Cardiac muscle cell (in vitro differentiated cells and primary cell): ENCODE measurements around the gene USP46. TPM values are rescaled to one million over a fixed set of nuclear protein-coding genes. Genes with fewer than 3 reads are reported as not detected.

Source experiments
- DNase-seq, 2 donors: peaks; one replicate each; pipeline versions ENCODE4 v3.0.0 to v3.0.0-alpha.2; 2010 to 2017; ENCODE audit warnings: low read depth in 1 of 2, low spot score in 1 of 2
- H3K27ac ChIP-seq: fragments of 200-600 bp; sonication (generic); 2 replicates; pipeline ENCODE4 v1.5.1; 2016
- H3K27me3 ChIP-seq: fragments of 200-600 bp; sonication (generic); 2 replicates; pipeline ENCODE4 v1.6.0; 2016; ENCODE audit warnings: control low read depth
- H3K36me3 ChIP-seq: fragments of 200-600 bp; sonication (generic); 2 replicates; pipeline ENCODE4 v1.5.1; 2016; ENCODE audit warnings: control low read depth
- H3K4me1 ChIP-seq: fragments of 200-600 bp; sonication (generic); 2 replicates; pipeline ENCODE4 v1.8.1; 2017; ENCODE audit warnings: low read depth, mild to moderate bottlenecking, mixed run types
- H3K4me3 ChIP-seq: fragments of 200-600 bp; sonication (generic); 2 replicates; pipeline ENCODE4 v1.5.1; 2016; ENCODE audit warnings: mild to moderate bottlenecking
- H3K9me3 ChIP-seq: fragments of 200-600 bp; sonication (generic); 2 replicates; pipeline ENCODE4 v1.5.1; 2017; ENCODE audit warnings: low read depth, mild to moderate bottlenecking, control low read depth
- polyA plus RNA-seq: library from polyadenylated mRNA; unstranded; fragments of >200 nt; fragmentation: Nextera tagmentation; extraction: Ambion mirVana; gene quantifications from 2 replicates; pipeline ENCODE4 v1.2.1, GENCODE V29; 2016
- total RNA-seq: library from RNA; depleted of rRNA; stranded (reverse); fragments of >200 nt; gene quantifications from 2 replicates; pipeline ENCODE4 v1.2.3, GENCODE V29; 2016
- TF ChIP-seq, protein P1 (sequence below): IDR thresholded peaks from 2 replicates; pipeline ENCODE4 v1.5.1; 2012; ENCODE audit warnings: low read depth, mild to moderate bottlenecking, low read length

The USP46 gene
- total and polyA plus RNA-seq, 2 experiments from 2014 or later = 18.3 to 24.2 TPM

DNA sequence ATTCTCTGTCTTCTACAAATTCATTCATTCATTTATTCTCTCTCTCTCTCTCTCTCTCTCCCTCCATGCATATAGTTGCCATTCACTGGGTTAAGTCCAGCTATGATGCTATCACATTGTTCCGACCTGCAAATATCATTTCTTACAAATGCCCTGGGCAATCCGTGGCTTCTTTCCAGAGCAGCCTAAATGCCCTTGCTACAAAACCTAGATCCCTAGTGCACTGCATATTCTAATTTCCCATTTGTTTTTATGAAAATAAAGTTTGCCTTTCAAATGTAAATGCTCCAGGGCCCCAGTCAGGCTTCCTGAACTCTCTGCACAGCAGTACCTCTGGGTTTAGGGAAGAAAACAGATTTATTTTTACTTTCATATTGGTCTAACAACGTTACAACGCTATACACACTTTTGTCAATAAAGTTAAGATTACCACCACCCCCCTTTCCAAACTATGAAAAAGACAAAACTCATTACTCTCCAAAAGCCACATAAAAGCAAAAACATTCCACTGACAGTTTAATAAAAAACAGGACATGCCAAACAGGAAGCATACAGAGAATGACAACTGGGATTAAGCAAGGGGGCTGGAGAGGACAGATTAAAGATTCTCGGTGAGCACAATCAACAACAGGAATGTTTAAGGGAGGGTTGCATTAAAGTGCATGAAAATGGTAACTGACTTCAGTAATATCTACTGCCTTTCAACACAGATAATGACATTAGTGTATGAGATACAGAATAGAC is 104.3 kb downstream of the USP46 start:
- Histone ChIP-seq H3K27ac (no peak overlapping the region), H3K9me3 (no peaks in the 10 kb centered on the region), H3K4me1 (no peaks in the 10 kb centered on the region), H3K36me3 (no peaks in the 10 kb centered on the region), H3K4me3 (no peak overlapping the region), H3K27me3 (no peaks in the 10 kb centered on the region)
- DNase-seq = peak in 1 of 2 donors; percentile 31
- TF ChIP-seq, protein P1, sequence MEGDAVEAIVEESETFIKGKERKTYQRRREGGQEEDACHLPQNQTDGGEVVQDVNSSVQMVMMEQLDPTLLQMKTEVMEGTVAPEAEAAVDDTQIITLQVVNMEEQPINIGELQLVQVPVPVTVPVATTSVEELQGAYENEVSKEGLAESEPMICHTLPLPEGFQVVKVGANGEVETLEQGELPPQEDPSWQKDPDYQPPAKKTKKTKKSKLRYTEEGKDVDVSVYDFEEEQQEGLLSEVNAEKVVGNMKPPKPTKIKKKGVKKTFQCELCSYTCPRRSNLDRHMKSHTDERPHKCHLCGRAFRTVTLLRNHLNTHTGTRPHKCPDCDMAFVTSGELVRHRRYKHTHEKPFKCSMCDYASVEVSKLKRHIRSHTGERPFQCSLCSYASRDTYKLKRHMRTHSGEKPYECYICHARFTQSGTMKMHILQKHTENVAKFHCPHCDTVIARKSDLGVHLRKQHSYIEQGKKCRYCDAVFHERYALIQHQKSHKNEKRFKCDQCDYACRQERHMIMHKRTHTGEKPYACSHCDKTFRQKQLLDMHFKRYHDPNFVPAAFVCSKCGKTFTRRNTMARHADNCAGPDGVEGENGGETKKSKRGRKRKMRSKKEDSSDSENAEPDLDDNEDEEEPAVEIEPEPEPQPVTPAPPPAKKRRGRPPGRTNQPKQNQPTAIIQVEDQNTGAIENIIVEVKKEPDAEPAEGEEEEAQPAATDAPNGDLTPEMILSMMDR = no peak

DNA sequence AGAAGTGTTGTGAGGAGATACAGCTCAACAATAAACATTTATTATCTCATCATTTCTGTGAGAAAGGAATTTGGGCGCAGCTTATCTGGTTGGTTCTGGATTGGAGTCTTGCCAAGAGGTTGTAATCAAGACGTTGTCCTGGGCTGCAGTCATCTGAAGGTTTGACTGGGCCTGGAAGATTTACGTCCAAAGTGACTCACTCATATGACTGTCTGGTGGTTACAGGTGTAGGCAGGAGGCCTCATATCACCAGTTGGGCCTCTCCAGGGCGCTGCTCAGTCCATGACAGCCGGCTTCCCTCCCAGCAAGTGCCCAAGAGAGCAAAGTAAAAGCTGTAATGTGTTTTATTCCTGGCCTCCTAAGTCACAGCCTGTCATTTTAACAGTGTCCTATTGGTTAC is 106.3 kb downstream of the USP46 start:
- Histone ChIP-seq H3K9me3 (no peaks in the 10 kb centered on the region), H3K4me3 (no peak overlapping the region), H3K36me3 (no peaks in the 10 kb centered on the region)

DNA sequence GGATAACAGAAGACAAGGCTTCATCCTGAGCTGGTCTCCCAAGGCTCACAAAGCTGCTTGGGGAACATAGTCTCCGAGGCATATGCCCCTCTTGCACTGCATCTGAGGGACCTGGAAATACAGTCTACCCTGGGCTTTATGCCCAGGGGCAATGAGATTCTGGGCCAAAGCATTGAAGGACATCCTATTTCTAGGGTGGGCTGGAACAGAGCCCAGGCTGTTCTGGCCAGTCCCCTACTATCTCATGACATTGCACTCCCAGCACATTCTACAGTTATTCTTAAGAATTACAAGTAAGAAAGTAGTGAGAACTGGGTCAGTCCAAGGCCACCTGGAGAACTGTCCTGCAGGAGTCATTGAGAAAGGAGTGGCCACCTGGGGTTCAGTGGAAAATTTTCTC is 107.6 kb downstream of the USP46 start:
- Histone ChIP-seq H3K27me3 (no peaks in the 10 kb centered on the region), H3K4me3 (no peak overlapping the region), H3K4me1 (no peaks in the 10 kb centered on the region), H3K36me3 (no peaks in the 10 kb centered on the region), H3K27ac (no peak overlapping the region), H3K9me3 (no peaks in the 10 kb centered on the region)
- TF ChIP-seq, protein P1 = no peak
- DNase-seq = peak in 1 of 2 donors; percentile 16

More for the DNA sequence above, 106.3 kb downstream of the USP46 start:
- no peaks in the 10 kb centered on the region for H3K4me1 ChIP-seq
- no peak overlapping the region for H3K27ac ChIP-seq
- DNase-seq = no peak
- TF ChIP-seq, protein P1 = no peak
- no peaks in the 10 kb centered on the region for H3K27me3 ChIP-seq

DNA sequence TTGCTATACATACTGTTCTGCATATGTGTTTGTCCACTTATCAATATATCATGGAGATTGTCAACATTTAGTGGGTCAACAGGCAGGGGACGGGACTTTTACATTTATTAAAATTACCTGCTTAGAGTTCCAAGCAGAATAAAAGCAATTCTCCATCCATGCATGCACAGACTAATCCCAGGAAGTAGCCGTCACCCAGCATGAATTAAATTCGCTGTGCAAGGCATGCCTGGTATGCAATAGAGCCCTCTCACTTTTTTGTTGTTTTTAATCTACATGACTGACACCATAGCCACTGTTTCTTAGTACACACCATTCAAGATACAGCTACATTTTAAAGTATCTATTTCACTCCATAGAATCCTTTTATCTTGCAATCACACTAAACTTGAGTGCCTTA is 108.9 kb downstream of the USP46 start:
- H3K27me3 ChIP-seq = no peaks in the 10 kb centered on the region
- H3K4me3 ChIP-seq = no peak overlapping the region
- H3K27ac ChIP-seq = no peak overlapping the region
- H3K36me3 ChIP-seq = no peaks in the 10 kb centered on the region
- no peaks in the 10 kb centered on the region for H3K4me1 ChIP-seq
- H3K9me3 ChIP-seq = no peaks in the 10 kb centered on the region
- TF ChIP-seq, protein P1 = no peak
- DNase-seq = peak in 1 of 2 donors; percentile 12

DNA sequence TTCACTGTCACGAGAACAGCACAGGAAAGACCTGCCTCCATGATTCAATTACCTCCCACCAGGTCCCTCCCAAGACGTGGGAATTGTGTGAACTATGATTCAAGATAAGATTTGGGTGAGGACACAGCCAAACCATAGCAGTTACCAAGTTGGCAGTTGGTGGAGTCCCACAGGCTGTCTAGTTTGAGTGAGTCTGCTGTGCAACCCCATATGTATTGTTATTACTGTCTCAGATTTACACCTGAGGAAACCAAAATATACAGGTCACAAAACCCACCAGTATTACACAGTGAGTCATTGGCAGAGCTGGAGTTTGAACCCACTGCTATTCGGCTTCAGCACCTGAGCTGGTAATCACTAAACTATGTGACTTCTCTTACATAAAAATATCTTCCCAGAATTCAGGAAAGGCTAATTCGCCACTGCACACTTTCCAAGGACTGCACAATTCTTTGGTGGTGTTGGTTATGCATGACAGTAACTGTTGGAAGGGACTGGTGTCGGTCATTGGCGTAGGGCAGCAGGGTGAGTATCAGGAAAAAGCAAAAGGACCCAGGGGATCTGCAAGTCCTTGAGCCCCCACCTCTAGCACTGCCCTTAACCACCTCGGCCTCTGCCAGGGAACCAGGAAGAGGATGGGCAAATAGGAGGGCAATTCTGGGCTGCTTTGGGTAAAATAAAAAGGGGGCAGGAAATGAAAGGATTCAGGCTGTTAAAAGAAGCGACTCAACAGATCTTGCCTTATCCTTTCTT is 110.1 kb downstream of the USP46 start:
- no peak for DNase-seq
- Histone ChIP-seq H3K9me3 (no peaks in the 10 kb centered on the region), H3K4me3 (no peak overlapping the region), H3K4me1 (no peaks in the 10 kb centered on the region), H3K27me3 (no peaks in the 10 kb centered on the region), H3K27ac (no peak overlapping the region), H3K36me3 (no peaks in the 10 kb centered on the region)
- TF ChIP-seq, protein P1 = no peak
